ENCODE measurements around the gene DHX40.
"Not testable (repeated sequence)": the region's sequence is repeated elsewhere in the genome, so short reads cannot be mapped to it uniquely, and the experiment has no call there.

The DHX40 gene

DNA sequence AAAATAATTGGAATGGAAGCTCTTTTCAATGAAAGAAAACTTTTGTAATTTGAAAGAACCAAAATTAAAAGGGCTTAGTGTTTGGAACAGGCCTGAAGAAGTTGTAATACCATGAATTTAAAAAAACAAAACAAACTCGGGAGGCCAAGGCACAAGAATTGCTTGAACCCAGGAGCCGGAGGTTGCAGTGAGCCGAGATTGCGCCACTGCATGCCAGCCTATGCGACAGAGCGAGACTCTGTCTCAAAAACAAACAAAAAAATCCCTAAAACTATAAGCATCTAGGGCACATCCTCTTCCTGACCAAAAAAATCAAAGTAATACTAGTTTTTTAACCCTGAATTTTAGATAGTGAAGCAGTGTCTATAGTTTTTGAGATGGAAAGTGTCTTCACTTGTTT, 67.0 kb downstream of the DHX40 start:
- DNase-seq, result no peak

DNA sequence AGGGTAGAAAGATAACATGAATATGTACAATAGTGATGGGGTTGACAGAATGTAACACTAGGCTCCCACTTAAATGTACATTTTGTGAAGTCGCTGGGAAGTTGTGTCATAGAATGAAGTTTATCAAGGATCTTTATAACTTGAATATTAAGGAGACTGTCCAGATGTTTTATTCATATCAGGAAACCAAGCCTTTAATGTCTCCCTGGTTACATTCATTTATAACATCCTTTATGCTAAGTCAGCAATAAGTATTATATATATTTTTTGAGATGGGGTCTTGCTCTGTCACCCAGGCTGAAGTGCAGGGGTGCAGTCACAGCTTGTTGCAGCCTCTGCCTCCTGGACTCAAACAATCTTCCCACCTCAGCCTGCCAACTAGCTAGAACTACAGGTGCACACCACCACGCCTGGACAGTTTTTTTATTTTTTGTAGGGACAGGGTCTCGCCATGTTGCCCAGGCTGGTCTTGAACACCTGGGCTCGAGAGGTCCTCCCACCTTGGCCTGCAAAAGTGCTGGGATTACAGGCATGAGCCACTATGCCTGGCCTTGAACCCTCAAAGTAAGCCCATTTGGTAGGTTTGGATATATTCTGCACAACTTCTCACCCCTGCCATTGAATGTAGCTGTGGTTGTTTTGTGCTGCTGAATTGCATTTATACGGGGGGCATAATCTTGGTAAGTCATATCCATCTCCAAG, 68.4 kb downstream of the DHX40 start:
- no peak for DNase-seq

DNA sequence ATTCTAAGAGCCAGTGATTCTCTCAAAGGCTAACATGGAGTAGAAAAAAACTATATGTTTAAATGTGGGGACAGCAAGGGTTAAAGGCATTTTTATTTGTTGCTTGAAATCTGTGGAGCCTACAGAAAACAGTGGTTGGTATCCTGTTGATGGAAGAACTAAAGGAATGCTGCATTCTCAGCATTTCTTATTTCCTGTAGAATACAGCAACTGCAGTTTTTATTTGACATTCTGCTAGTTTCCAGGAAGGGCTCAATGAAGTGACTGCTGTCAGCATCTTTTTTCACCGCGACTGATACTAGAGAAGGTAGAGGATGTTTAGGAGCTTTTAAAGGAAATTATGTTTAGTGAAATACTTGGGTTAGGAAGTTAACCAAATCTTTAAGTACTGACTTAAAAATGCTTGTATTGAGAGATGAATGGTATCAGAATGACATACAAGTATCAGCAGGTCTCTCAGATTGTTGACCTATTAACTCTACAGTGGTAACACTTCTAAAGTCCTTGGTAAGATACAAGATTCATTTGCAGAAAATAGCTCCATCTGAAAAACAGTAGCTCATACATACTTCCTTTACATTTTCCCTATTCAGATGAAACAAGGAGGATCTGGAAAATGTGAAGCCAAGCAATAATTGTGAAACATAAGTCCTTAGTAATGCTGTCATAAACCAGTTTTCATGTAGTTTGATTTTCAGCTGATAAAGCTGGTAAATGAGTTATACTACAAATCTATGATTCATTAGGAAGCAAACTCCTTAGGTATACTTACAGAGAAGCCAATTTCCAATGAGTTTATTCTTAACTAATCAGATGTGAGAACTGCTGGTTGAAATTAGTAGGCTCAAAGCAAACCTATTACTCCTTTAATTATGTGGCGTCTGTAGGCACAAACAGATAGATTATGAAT, 69.5 kb downstream of the DHX40 start:
- no peak for DNase-seq

DNA sequence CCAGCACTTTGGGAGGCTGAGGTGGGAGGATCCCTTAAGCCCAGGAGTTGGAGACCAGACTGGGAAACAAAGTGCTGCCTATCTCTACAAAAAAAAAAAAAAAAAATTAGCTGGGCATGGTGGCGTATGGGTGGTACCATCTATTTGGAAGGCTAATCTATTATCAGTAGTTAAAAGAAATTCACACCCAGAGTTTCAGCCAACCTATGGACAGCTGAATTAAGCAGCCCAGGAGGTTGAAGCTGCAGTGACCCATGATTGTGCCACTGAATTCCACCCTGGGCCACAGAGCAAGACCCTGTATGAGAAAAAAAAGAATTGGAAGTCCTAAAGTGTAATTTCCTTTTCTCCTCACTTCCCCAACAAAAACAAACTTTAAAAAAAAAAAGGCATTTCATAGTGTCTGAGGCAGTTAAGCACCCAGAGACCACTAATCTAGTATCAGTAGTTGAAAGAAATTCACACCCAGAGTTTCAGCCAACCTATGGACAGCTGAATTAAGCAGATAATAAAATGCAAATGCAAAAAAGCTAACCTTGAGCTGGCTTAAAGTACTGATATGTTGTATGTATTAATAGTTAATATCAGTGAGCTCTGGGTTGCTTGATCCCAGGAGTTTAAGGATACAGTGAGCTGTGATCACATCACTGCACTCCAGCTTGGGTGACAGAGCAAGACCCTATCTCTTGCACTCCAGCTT, 72.4 kb downstream of the DHX40 start:
- no peak for DNase-seq

DNA sequence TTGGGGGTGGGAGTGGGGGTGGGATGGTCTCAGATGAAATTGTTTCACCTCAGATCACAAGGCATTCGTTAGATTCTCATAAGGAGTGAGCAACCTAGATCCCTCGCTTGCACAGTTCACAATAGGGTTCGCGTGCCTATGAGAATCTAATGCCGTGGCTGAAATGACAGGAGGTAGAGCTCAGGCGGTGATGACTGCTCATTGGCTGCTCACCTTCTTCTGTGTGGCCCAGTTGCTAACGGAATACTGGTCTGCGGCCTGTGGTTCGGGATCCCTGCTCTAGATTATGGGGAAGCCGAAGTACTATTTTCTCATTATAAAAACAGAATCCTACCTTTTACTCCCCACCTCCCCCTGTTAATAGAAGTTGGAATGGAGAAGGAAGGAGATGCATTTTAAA, 73.1 kb downstream of the DHX40 start:
- DNase-seq, result no peak

DNA sequence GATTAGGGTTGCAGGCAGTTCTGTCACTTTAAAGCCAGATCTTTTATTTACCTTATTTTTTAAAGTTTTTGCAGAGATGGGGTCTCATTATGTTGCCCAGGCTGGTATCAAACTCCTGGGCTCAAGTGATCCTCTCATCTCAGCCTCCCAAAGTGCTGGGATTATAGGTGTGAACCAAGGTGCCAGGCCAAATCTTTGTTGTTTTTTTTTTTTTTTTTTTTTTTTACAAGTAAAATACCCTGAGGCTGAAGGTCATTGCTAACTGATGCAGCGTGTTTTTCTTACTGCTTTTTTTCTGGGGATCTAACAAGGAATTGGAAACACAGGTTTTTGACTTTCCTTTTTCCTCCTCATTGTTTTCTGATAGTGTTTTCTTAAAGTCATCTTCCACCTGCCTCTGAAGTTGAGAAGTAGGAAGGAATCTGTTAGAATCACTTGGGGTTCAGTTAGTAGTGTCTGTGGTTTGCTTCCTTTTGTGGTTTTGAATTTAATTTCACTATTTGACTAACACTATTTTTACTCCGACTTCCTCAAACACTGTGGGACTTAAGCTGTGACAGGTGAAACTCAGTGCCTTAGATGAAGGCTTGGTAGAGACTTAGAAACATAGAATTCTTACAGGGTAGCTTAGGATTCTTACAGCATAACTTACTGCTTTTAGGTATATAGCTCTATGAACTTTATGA, 76.5 kb downstream of the DHX40 start:
- no peak for DNase-seq

DNA sequence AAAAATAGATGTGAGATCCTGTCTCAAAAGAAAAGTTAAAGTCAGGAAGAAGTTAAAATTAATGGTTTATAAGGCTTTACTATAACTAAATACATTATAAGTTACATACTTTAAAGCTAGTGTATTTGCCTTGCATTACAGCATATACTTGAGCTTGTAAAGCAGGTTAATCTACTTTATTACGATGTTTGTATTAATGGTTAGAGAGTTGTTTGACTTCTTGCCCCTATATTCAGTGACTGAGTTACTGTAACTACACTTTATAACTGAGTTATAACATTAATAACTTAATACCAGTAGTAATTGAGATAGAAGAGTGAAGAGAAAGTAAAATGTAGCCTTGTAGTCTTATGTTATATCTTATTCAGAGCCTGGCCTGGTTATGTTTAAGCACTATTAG, 77.2 kb downstream of the DHX40 start:
- no peak for DNase-seq

DNA sequence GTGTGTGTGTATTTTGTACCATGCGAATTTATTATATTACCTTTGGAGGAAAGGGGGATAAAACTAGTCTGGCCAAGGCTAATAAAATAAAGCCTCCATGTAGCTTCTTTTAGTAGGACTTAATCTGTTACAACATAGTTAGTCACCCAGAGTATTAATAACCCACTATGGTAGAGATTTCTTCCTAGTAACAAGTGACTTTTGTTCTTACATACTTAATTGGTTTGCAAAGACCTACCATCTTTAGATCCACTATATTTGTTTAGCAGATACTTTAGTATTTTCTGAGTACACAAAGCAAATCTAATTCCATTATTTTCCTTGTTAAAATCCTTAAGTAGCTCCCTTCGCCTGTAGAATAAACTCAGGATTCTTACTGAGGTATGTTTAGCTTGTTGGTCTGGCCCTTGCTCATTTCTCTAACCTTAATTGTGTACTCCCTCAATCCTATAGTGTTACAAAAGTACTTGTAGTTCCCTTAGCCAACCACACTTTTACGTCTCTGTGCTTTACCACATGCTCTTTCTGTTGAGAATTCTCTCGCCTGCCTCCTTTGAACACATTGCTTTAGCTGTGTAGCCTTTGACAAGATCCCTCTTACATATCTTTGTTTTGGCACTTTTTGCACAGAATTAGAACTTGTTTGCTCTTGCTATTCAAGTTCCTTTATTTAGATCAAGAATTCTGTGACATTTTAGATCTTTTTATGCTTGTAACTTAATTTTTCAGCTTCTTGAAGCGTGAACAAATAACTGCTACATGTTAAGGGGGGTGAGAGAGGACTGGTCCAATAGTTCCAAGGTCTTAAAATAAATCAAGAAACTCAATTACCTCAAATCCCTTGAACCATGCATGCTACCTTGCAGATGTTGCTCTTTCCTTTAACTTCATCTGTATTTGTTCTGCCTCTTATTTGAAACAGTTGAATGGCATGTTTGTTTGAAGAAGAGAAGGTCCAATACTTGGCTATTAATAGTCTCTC, 78.0 kb downstream of the DHX40 start:
- no peak for DNase-seq

DNA sequence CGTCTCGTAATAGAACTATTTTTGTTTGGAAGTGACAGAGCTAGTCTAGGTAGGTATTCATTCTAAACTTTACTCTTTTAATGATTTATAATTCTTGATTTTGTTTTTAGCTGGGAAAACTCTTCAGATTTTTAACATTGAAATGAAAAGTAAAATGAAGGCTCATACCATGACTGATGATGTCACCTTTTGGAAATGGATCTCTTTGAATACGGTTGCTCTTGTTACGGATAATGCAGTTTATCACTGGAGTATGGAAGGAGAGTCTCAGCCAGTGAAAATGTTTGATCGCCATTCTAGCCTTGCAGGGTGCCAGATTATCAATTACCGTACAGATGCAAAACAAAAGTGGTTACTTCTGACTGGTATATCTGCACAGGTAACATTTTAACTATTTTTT, 81.9 kb downstream of the DHX40 start:
- DNase-seq, result no peak

DNA sequence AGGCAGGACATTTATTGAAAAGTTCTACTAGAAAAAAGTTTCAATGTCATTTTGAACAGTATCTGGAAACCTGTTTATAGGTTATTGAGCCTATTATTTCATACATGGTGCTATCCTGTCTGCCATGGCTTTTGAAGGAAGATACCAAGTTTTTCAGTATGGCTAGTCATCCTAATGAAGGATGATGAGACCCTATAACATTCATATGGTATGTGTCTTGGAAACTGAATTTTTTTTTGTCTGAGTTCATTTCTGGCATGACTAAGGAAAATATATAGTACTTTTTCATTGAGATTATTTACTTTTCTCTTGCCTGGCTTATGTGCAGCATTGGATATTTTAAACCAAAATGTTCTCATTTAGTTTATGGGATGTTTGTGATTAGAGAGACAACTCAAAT, 84.5 kb downstream of the DHX40 start:
- DNase-seq, result no peak

DNA sequence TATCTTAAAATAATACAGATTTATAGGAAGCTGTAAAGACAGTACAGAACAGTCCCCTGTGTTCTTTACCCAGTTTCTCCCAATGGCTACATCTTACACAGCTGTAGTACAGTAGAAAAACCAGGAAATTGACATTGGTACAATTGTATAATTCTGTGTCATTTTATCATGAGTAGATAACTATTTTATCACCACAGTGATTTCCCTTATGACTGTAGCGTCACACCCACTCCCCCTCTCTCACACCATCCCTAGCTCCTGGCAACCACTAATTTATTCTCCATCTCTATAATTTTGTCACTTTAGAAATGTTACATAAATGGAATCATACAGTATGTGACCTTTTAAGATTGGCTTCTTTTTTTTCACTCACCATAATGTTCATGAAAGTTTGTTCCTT, 85.2 kb downstream of the DHX40 start:
- DNase-seq, result no peak

DNA sequence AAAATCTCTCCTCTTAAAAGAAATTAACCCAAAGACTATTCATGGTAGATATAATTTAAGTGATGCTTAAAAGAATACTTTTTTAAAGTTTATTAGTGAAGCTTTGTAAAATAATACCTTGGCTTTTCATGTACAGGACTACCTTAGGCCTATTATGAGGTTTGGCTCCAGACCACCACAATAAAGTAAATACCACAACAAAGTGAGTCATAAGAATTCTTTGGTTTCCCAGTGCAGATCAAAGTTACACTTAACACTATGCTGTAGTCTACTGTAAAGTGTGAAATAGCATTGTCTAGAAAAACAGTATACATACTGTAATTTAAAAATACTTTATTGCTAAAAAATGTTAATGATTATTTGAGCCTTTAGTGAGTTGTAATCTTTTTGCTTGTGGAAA, 85.9 kb downstream of the DHX40 start:
- DNase-seq, result no peak

DNA sequence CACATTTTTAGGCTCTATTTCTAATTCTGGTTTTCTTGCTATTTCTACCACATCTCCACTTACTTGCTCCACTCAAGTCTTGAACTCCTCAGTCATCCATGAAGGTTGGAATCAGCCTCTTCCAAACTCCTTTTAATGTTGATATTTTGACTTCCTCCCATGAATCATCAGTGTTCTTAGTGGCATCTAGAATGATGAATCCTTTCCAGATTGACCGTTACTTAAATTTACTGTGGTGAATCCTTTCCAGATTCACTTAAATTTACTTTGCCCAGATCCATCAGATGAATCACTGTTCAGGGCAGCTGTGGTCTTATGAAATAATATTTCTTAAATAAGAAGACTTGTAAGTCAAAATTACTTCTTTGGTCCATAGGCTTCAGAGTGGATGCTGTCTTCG, 86.7 kb downstream of the DHX40 start:
- peak; percentile 26 for DNase-seq

DNA sequence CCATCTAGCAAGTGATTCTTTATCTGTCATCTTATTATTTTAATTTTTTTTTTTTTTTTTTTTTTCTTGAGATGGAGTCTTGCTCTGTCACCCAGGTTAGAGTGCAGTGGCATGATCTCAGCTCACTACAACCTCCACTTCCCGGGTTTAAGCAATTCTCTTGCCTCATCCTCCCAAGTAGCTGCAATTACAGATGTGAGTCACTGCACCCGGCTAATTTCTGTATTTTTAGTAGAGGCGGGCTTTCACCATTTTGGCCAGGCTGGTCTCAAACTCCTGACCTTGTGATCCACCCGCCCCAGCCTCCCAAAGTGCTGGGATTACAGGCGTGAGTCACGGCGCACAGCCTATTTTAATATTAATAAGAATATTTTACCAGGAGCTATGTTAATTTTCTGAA, 91.2 kb downstream of the DHX40 start:
- not testable (repeated sequence) for DNase-seq
